Body of pancreas (tissue), 4 donors: Measurements from ENCODE around the gene ABI3.

Experiments
- POLR2A ChIP-seq, 3 donors: fragments of 450-650 bp; IDR thresholded peaks; one replicate each; pipeline ENCODE4 v1.6.1; 2016; ENCODE audit warnings: antibody characterized with exemption in 3 of 3, mild to moderate bottlenecking in 2 of 3
- TF ChIP-seq, protein P1 (sequence below), 7 experiments: fragments of 450-650 bp in 4 of 7; fragments of 200-600 bp in 3 of 7; sonication (generic) in 3 of 7; IDR thresholded peaks; one replicate each; pipeline ENCODE4 v1.5.1; 2016 to 2019; ENCODE audit warnings: antibody characterized with exemption in 7 of 7

DNA sequence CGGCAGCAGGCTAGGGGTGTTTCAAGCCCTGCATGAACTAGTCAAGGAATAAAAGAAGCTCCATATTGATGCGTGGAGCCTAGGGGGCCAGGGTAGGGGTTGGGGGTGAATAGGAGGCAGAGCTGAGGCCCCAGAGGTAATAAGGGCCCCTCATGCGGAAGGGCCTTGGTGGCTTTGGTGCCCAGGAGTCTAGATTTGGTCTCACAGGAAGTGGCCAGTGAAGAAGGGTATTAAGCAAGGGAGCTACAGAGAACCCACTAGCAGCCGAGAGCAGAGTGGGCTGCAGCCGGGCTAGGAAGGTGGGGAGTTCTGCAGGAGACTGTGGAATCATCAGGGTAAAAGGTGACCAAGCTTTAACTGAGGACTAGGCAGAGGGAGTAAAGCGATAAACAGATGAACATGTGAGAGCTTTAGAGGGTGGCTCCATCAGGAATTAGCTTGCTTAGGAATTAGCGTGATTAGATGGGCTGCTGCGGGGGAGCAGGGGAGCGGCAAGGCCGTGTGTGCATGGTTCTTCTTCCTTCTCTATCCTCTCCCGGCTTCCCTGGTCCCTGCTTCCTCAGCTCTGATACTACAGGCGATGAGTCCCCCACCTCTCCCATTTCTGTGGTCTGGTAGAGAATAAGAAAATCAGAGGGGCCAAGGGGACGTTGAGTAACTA is 10.0 kb upstream of the ABI3 start:
- TF ChIP-seq, protein P1, sequence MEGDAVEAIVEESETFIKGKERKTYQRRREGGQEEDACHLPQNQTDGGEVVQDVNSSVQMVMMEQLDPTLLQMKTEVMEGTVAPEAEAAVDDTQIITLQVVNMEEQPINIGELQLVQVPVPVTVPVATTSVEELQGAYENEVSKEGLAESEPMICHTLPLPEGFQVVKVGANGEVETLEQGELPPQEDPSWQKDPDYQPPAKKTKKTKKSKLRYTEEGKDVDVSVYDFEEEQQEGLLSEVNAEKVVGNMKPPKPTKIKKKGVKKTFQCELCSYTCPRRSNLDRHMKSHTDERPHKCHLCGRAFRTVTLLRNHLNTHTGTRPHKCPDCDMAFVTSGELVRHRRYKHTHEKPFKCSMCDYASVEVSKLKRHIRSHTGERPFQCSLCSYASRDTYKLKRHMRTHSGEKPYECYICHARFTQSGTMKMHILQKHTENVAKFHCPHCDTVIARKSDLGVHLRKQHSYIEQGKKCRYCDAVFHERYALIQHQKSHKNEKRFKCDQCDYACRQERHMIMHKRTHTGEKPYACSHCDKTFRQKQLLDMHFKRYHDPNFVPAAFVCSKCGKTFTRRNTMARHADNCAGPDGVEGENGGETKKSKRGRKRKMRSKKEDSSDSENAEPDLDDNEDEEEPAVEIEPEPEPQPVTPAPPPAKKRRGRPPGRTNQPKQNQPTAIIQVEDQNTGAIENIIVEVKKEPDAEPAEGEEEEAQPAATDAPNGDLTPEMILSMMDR (IDR thresholded peaks at IDR 0.05), result no peak
- no peak for TF ChIP-seq POLR2A (IDR thresholded peaks at IDR 0.05)
